GM12878 (cell line): ENCODE results near the gene PRAF2. TPM values are rescaled to one million over a fixed set of nuclear protein-coding genes. Genes with fewer than 3 reads are reported as not detected.
A peak's percentile ranks its signal among the peaks of the same experiment; 100 is the strongest.

Experiments used
- ATF7 ChIP-seq: fragments of 450-650 bp; IDR thresholded peaks from 2 replicates; pipeline ENCODE4 v1.6.1; 2016; ENCODE audit warnings: low read depth, mild to moderate bottlenecking
- BHLHE40 ChIP-seq, 2 experiments: fragments of 450-650 bp in 1 of 2; IDR thresholded peaks; 2 replicates each; pipeline ENCODE4 v1.6.1; 2011 to 2017; ENCODE audit warnings: low read depth in 2 of 2, borderline replicate concordance in 1 of 2, improper control_type of control experiment in 1 of 2, low read length in 1 of 2, mild to moderate bottlenecking in 1 of 2
- CBX3 ChIP-seq: fragments of 200-600 bp; sonication (generic); IDR thresholded peaks from 2 replicates; pipeline ENCODE4 v1.6.1; 2016; ENCODE audit warnings: low read depth, borderline replicate concordance
- CHD4 ChIP-seq: fragments of 200-600 bp; sonication (generic); IDR thresholded peaks from 2 replicates; pipeline ENCODE4 v1.6.1; 2016; ENCODE audit warnings: mild to moderate bottlenecking
- CREB1 ChIP-seq: IDR thresholded peaks from 2 replicates; pipeline ENCODE4 v1.6.1; 2012; ENCODE audit warnings: low read depth, mild to moderate bottlenecking, inconsistent platforms
- EP300 ChIP-seq, 2 experiments: fragments of 150-350 bp in 1 of 2; IDR thresholded peaks; 2 replicates each; pipeline ENCODE4 v1.6.1; 2011 to 2012; ENCODE audit warnings: low read depth in 2 of 2, low read length in 2 of 2, borderline replicate concordance in 1 of 2, improper control_type of control experiment in 1 of 2, inconsistent platforms in 1 of 2; ENCODE audit not compliant: control insufficient read depth in 1 of 2
- GATAD2B ChIP-seq: fragments of 450-650 bp; conservative IDR thresholded peaks from 2 replicates; pipeline ENCODE4 v1.6.1; 2017; ENCODE audit warnings: low read depth, mild to moderate bottlenecking, moderate library complexity
- JUND ChIP-seq: IDR thresholded peaks from 2 replicates; pipeline ENCODE4 v1.6.1; 2012; ENCODE audit warnings: low read depth, mild to moderate bottlenecking, low read length, improper control_type of control experiment, moderate library complexity
- KLF5 ChIP-seq: fragments of 450-650 bp; IDR thresholded peaks from 2 replicates; pipeline ENCODE4 v1.6.1; 2014; ENCODE audit warnings: mild to moderate bottlenecking; ENCODE audit not compliant: partially characterized antibody
- MAX ChIP-seq: IDR thresholded peaks from 2 replicates; pipeline ENCODE4 v1.6.1; 2012; ENCODE audit warnings: low read depth, low read length, improper control_type of control experiment
- MXI1 ChIP-seq: fragments of 150-350 bp; IDR thresholded peaks from 2 replicates; pipeline ENCODE4 v1.6.1; 2011; ENCODE audit warnings: low read depth, mild to moderate bottlenecking, inconsistent platforms, low read length, improper control_type of control experiment
- MYB ChIP-seq: fragments of 150-350 bp; IDR thresholded peaks from 2 replicates; pipeline ENCODE4 v1.6.1; 2014; ENCODE audit warnings: mild to moderate bottlenecking, low read depth, low read length, borderline replicate concordance
- SKIL ChIP-seq: fragments of 450-650 bp; IDR thresholded peaks from 2 replicates; pipeline ENCODE4 v1.6.1; 2017; ENCODE audit warnings: mild to moderate bottlenecking, low read depth, inconsistent platforms; ENCODE audit not compliant: poor library complexity, severe bottlenecking
- SMARCA5 ChIP-seq: fragments of 450-650 bp; IDR thresholded peaks from 2 replicates; pipeline ENCODE4 v1.6.1; 2017; ENCODE audit warnings: mild to moderate bottlenecking
- SMC3 ChIP-seq: IDR thresholded peaks from 2 replicates; pipeline ENCODE4 v1.6.1; 2011; ENCODE audit warnings: low read length, improper control_type of control experiment, borderline replicate concordance
- ZNF384 ChIP-seq: IDR thresholded peaks from 2 replicates; pipeline ENCODE4 v1.6.1; 2012; ENCODE audit warnings: low read depth, mild to moderate bottlenecking, low read length, improper control_type of control experiment, borderline replicate concordance
- ZNF687 ChIP-seq: fragments of 450-650 bp; IDR thresholded peaks from 2 replicates; pipeline ENCODE4 v1.6.1; 2017; ENCODE audit warnings: mild to moderate bottlenecking, moderate library complexity
- polyA plus RNA-seq, 11 experiments: library from polyadenylated mRNA; depleted of rRNA in 4 of 11; unstranded in 6 of 11; stranded (reverse) in 5 of 11; fragments of >200 nt; fragmentation: Nextera tagmentation in 4 of 11; fragmentation: Illumina TruSeq in 1 of 11; extraction: Ambion mirVana in 4 of 11; extraction: Trizol in 1 of 11; gene quantifications; 1 replicate in 1 of 11; 2 replicates in 10 of 11; pipeline versions ENCODE4 v1.2.1 to v1.2.3, GENCODE V29; 2011 to 2016; ENCODE audit warnings: inconsistent platforms in 2 of 11, missing spikeins in 2 of 11, low read depth in 1 of 11
- total RNA-seq, 4 experiments: library from RNA; depleted of rRNA in 3 of 4; stranded (reverse); fragments of >200 nt in 3 of 4; fragmentation: Illumina TruSeq in 1 of 4; extraction: Trizol in 1 of 4; gene quantifications; 2 replicates each; pipeline versions ENCODE4 v1.2.1 to v1.2.3, GENCODE V29; 2013 to 2021
- TF ChIP-seq, protein P1 (sequence below): fragments of 150-350 bp; IDR thresholded peaks from 2 replicates; pipeline ENCODE4 v1.6.1; 2016; ENCODE audit warnings: low read depth, low read length

Gene PRAF2
- total and polyA plus RNA-seq, 10 of the 15 experiments (the other 5 are each of a cell fraction or from before 2014, with no cell fraction given) = 0.80 to 16.7 (median 7.0) TPM

DNA sequence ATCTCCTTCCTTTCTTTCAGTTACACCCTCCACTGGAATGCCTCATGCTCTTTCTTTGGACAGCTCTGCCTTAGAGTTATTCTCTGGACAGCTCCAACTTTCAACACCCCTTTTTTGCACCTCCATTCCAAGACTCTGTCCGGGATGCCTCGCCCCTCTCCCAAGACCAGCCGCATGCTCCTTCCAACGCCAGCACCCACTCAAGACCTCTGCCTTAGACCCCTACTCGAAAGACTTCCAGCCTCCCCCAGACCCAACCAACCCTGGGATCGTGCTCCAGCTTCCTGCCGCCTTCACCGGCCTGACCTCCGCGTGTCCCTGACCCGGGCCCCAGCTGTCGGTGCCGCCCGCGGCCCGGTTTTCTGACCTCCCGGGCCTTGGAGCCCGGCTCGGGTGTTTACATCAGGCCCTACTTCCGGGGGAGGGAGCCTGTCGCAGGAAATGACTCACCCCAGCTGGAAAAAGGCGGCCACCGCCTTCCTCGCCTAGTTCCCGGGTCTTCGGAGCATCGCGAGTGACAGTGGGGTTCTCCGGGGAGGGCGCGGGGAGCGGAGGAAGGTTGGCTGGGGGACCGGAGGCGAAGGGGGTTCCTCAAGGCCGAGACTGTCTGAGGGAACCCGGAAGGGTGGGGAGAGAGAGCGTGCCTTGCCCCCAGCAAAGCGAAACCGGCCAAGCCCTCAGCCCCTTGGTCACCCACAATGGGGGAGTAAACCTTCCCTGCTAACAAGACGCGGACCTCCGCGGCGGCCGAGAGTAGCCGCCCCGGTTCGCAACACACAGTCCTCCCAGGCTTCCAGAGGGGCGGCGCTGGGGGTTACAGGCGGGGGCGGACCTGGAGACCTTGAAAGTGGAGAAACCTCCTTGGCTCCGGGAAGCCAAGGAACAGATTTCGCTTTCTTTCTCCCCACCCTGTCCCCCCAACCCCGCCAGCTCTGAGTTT lies 6.0 kb upstream of the PRAF2 start, which contains the start of gene WDR45 (continued):
- TF ChIP-seq ZNF687 (peak; percentile 64; the same call in 1 of the 2 replicates), SKIL (no peak), SMC3 (no peak), MYB (no peak), EP300 (IDR thresholded peaks at IDR 0.05; ENCODE audit: borderline replicate concordance in 1 of 2, control insufficient read depth in 1 of 2, low read depth in 2 of 2, low read length in 2 of 2) (no peak), GATAD2B (0 out of 2 replicates have a peak, but pooled peaks have one; percentile 28), MXI1 (0 out of 2 replicates have a peak, but pooled peaks have one; percentile 47), CBX3 (no peak), BHLHE40 (IDR thresholded peaks at IDR 0.05; ENCODE audit: borderline replicate concordance in 1 of 2, low read depth in 2 of 2, low read length in 1 of 2) (no peak; a peak in 1 of 4 replicates), KLF5 (no peak), SMARCA5 (no peak), MAX (no peak), CREB1 (peak; percentile 51; the same call in 1 of the 2 replicates), JUND (0 out of 2 replicates have a peak, but pooled peaks have one; percentile 9), ATF7 (0 out of 2 replicates have a peak, but pooled peaks have one; percentile 34), CHD4 (no peak), ZNF384 (no peak)
- TF ChIP-seq, protein P1, sequence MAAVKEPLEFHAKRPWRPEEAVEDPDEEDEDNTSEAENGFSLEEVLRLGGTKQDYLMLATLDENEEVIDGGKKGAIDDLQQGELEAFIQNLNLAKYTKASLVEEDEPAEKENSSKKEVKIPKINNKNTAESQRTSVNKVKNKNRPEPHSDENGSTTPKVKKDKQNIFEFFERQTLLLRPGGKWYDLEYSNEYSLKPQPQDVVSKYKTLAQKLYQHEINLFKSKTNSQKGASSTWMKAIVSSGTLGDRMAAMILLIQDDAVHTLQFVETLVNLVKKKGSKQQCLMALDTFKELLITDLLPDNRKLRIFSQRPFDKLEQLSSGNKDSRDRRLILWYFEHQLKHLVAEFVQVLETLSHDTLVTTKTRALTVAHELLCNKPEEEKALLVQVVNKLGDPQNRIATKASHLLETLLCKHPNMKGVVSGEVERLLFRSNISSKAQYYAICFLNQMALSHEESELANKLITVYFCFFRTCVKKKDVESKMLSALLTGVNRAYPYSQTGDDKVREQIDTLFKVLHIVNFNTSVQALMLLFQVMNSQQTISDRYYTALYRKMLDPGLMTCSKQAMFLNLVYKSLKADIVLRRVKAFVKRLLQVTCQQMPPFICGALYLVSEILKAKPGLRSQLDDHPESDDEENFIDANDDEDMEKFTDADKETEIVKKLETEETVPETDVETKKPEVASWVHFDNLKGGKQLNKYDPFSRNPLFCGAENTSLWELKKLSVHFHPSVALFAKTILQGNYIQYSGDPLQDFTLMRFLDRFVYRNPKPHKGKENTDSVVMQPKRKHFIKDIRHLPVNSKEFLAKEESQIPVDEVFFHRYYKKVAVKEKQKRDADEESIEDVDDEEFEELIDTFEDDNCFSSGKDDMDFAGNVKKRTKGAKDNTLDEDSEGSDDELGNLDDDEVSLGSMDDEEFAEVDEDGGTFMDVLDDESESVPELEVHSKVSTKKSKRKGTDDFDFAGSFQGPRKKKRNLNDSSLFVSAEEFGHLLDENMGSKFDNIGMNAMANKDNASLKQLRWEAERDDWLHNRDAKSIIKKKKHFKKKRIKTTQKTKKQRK = no peak
